ENCODE results near the gene TBPL1. TPM values are rescaled to one million over a fixed set of nuclear protein-coding genes. Genes with fewer than 3 reads are reported as not detected.

TBPL1 gene
- total RNA-seq = 14.9 TPM
- polyA plus RNA-seq (ENCODE audit: insufficient read depth in 1 of 8, insufficient read length in 8 of 8, low replicate concordance in 1 of 8) = 10 to 100 TPM; 19.2 to 25.0 (median 22.9) TPM
- long read RNA-seq, donor 1, full-length matches to known transcripts = 5 of 5 reads
- long read RNA-seq, donor 1, partial matches to known transcripts = 0 of 5 reads
- long read RNA-seq, donor 1, other reads (novel, unspliced or antisense) = 0 of 5 reads
- long read RNA-seq, donor 2, full-length matches to known transcripts = 2 of 2 reads
- long read RNA-seq, donor 2, partial matches to known transcripts = 0 of 2 reads
- long read RNA-seq, donor 2, other reads (novel, unspliced or antisense) = 0 of 2 reads
- long read RNA-seq, donor 3, full-length matches to known transcripts = 5 of 5 reads
- long read RNA-seq, donor 3, partial matches to known transcripts = 0 of 5 reads
- long read RNA-seq, donor 3, other reads (novel, unspliced or antisense) = 0 of 5 reads
- long read RNA-seq, donor 4, full-length matches to known transcripts = 6 of 6 reads
- long read RNA-seq, donor 4, partial matches to known transcripts = 0 of 6 reads
- long read RNA-seq, donor 4, other reads (novel, unspliced or antisense) = 0 of 6 reads
- long read RNA-seq, donor 5, full-length matches to known transcripts = 14 of 14 reads
- long read RNA-seq, donor 5, partial matches to known transcripts = 0 of 14 reads
- long read RNA-seq, donor 5, other reads (novel, unspliced or antisense) = 0 of 14 reads
- long read RNA-seq, donor 6, full-length matches to known transcripts = 9 of 14 reads
- long read RNA-seq, donor 6, partial matches to known transcripts = 5 of 14 reads
- long read RNA-seq, donor 6, other reads (novel, unspliced or antisense) = 0 of 14 reads
- long read RNA-seq, donor 7, full-length matches to known transcripts = 6 of 13 reads
- long read RNA-seq, donor 7, partial matches to known transcripts = 7 of 13 reads
- long read RNA-seq, donor 7, other reads (novel, unspliced or antisense) = 0 of 13 reads
- long read RNA-seq, donor 8, full-length matches to known transcripts = 5 of 5 reads
- long read RNA-seq, donor 8, partial matches to known transcripts = 0 of 5 reads
- long read RNA-seq, donor 8, other reads (novel, unspliced or antisense) = 0 of 5 reads
- long read RNA-seq, donor 9, full-length matches to known transcripts = 1 of 1 reads
- long read RNA-seq, donor 9, partial matches to known transcripts = 0 of 1 reads
- long read RNA-seq, donor 9, other reads (novel, unspliced or antisense) = 0 of 1 reads
- long read RNA-seq, donor 10, partial matches to known transcripts = 0 of 1 reads
- long read RNA-seq, donor 10, other reads (novel, unspliced or antisense) = 0 of 1 reads
- long read RNA-seq, donor 11, full-length matches to known transcripts = 4 of 4 reads
- long read RNA-seq, donor 11, partial matches to known transcripts = 0 of 4 reads
- long read RNA-seq, donor 11, other reads (novel, unspliced or antisense) = 0 of 4 reads

DNA sequence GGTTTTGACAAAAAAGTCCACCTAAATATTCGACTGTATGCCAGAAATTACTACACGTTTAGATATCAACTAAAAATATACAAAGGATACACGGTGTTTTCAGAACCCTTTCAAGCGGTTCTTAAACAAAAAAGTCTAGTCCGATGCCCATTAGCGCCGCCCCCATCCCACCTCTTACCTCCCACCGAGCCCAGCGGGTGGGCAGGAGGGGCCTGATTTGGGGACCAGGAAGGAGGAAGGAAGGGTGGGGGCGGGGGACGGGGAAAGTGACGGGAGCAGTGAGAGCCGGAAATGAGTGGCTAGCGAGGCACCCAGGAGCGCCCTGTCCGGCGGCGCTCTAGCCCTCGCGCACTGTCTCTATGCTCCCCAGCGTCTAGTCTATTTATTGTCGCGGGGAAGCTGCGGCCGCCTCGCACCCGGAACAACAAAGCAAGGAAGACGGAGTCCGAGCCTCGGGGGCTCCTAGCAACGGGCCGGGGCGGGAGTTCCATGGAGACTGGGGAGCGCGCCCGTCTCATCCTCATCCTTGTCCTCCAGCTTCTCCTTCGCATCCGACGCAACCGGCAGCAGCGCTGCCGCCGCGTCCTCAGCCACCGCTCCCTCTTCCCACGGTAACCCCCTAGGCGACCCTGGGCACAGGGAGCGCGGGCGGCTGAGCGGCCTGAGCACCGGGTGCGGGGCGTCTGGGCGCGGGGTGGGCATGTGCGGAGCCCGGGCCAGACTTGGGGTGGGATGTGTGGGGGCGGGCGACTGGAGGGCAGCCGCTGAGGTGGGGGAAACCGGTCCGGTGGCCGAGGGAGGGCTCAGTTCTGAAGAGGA lies at the start of gene TBPL1:
Gene TBPL1, plus strand, starts transcription at position 410 of the 819 bp plus-strand sequence. CDS start 26,902 bp downstream, outside the sequence.
- Histone ChIP-seq H3K27me3 (ENCODE audit: control insufficient read depth, insufficient read depth, low read length) (no peaks in the 10 kb centered on the region), H3K36me3 (ENCODE audit: control insufficient read depth, insufficient read depth, low read length) (no peaks in the 10 kb centered on the region), H3K4me1 (ENCODE audit: control insufficient read depth, insufficient read depth, low read length) (peaks cover 5% of the 10 kb centered on the region), H3K9me3 (replicated peaks; ENCODE audit: control insufficient read depth, low read depth, low read length) (no peaks in the 10 kb centered on the region), H3K4me3 (ENCODE audit: low read length) (peak within 1 kb of the TSS; percentile 83), H3K27ac (ENCODE audit: low read length) (peak within 1 kb of the TSS; percentile 96)
- WGBS (ENCODE audit: insufficient coverage) = 0% methylated on average over 51 of the region's 64 CpGs
- DNase-seq = peak; percentile 99

DNA sequence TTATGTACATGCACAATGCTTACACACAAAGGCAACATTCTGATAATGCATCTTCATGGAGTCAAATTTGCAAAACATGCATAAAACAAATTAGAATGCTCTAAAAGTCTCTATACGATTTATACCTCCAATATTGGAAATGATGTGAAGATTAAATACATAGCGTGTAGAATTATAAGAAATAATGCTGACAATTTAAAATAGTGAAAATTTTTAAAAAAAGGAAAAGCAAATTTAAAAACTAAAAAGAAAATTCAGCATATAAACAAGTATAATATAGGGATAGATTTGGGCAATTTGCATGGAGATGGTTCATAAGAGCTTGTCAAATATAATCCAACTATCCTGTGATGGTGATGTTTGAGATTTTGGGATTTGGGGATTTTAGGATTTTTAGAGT lies 49.2 kb upstream of the TBPL1 start:
- H3K36me3 ChIP-seq (ENCODE audit: control insufficient read depth, insufficient read depth, low read length) = no peaks in the 10 kb centered on the region
- H3K9me3 ChIP-seq (replicated peaks; ENCODE audit: control insufficient read depth, low read depth, low read length) = no peaks in the 10 kb centered on the region
- H3K4me1 ChIP-seq (ENCODE audit: control insufficient read depth, insufficient read depth, low read length) = no peaks in the 10 kb centered on the region
- peaks cover 14% of the 10 kb centered on the region for H3K27me3 ChIP-seq (ENCODE audit: control insufficient read depth, insufficient read depth, low read length)
- no peak for DNase-seq
- no CpG with 5 or more reads among the region's 2 CpGs for WGBS (ENCODE audit: insufficient coverage)
- no peak overlapping the region for H3K4me3 ChIP-seq (ENCODE audit: low read length)
- no peak overlapping the region for H3K27ac ChIP-seq (ENCODE audit: low read length)

DNA sequence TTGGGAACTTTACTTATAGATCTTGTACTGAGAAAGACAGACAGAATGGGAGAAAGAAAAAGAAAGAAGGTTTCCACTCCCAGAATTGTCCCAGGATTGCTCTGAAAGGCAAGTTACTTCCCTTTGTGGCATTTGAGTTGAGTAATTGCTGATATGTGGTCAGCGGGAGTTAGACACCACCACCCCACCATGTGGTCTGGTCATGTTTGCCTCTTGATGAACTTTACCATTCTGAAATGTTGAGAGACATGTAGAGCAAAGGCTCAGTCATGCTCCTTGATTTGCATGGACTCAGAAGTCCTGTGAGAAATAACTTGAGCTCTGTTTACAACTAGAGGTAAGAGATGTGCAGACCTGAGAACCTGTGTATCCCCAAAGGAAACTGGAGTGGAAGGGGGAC lies 47.0 kb upstream of the TBPL1 start:
- no peaks in the 10 kb centered on the region for H3K4me1 ChIP-seq (ENCODE audit: control insufficient read depth, insufficient read depth, low read length)
- peaks cover 10% of the 10 kb centered on the region for H3K27me3 ChIP-seq (ENCODE audit: control insufficient read depth, insufficient read depth, low read length)
- H3K27ac ChIP-seq (ENCODE audit: low read length) = no peak overlapping the region
- H3K9me3 ChIP-seq (replicated peaks; ENCODE audit: control insufficient read depth, low read depth, low read length) = no peaks in the 10 kb centered on the region
- no CpG with 5 or more reads among the region's 1 CpG for WGBS (ENCODE audit: insufficient coverage)
- no peak for DNase-seq
- no peak overlapping the region for H3K4me3 ChIP-seq (ENCODE audit: low read length)
- no peaks in the 10 kb centered on the region for H3K36me3 ChIP-seq (ENCODE audit: control insufficient read depth, insufficient read depth, low read length)

DNA sequence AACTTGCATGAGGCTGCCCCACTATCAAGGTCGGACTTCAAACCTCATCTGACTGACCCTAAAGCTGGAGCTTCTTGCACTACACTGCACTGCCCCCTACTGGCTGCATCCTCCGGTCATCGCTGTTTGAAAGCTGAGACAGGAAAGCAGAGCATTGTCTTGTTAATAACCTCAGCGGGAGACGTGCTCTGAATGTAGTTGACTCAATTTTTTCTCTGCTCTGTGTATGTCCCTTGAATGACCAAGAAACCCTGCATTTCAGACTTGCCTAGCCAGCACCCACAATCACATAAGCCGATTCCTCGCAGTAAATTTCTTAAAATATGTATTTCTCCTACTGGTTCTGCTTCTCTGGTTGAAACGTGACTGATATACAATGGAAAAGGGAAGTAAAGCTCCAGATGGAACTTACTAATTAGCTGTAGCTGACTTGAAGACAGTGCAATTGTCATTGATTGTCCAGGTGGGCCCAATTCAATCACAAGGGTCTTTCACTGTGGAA lies 36.3 kb upstream of the TBPL1 start:
- Histone ChIP-seq H3K9me3 (replicated peaks; ENCODE audit: control insufficient read depth, low read depth, low read length) (no peaks in the 10 kb centered on the region), H3K4me1 (ENCODE audit: control insufficient read depth, insufficient read depth, low read length) (no peaks in the 10 kb centered on the region), H3K27ac (ENCODE audit: low read length) (no peak overlapping the region), H3K4me3 (ENCODE audit: low read length) (no peak overlapping the region), H3K27me3 (ENCODE audit: control insufficient read depth, insufficient read depth, low read length) (peaks cover 2% of the 10 kb centered on the region), H3K36me3 (ENCODE audit: control insufficient read depth, insufficient read depth, low read length) (no peaks in the 10 kb centered on the region)
- DNase-seq = peak; percentile 91
- WGBS (ENCODE audit: insufficient coverage) = 0% methylated on average over 2 of the region's 8 CpGs

DNA sequence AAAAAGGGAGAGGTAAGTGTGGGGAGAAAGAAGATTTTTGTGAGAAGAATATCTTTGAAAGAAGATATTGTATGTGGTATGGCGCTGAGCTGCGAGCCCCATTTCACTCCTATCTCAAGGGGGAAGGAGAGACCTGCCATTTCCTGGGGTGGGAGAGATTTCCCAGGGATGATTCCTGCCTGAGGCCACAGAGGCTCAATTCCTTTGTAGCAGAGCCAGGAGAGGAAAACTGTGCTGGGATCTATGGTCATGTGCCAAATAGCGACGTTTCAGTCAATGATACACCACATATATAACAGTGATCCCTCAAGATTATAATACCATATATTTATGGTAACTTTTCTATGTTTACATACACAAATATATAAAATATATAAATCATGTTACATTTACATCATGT lies 35.2 kb upstream of the TBPL1 start:
- Histone ChIP-seq H3K9me3 (replicated peaks; ENCODE audit: control insufficient read depth, low read depth, low read length) (no peaks in the 10 kb centered on the region), H3K4me3 (ENCODE audit: low read length) (no peak overlapping the region)

DNA sequence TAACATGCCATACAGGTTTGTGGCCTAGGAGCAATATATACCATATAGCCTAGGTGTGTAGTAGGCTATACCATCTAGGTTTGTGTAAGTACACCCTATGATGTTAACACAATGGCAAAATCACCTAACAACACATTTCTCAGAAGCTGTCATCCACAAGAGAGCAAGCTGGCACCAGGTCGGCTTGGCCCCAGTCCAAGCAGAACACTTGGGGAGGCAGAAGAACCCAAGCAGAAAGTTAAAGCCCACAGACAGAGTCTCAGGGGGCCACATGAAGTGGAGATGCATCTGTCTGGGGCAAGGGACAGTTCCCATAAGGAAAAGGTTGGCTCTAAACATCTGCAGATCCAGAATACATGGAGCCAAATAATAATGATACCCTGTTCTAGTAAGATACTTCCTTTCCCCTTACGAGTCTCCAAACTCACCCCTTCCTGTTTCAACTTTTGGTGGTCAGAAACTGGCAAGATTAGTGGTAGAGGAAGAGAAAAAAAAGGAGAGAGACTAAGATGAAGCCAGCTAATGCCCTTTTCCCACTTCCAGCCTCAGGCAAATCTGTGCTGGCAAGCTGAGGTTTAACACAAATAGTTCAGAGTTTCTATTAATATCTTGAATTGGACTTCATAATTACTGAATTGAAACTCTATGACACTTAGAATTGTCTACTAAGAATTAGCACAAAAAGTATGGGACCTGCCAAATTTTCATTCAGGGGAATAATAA lies 34.7 kb upstream of the TBPL1 start:
- no CpG with 5 or more reads among the region's 2 CpGs for WGBS (ENCODE audit: insufficient coverage)

More for the DNA sequence above, 35.2 kb upstream of the TBPL1 start:
- H3K4me1 ChIP-seq (ENCODE audit: control insufficient read depth, insufficient read depth, low read length) = no peaks in the 10 kb centered on the region
- no CpG with 5 or more reads among the region's 4 CpGs for WGBS (ENCODE audit: insufficient coverage)
- no peaks in the 10 kb centered on the region for H3K36me3 ChIP-seq (ENCODE audit: control insufficient read depth, insufficient read depth, low read length)
- no peak overlapping the region for H3K27ac ChIP-seq (ENCODE audit: low read length)
- DNase-seq = no peak
- peaks cover 2% of the 10 kb centered on the region for H3K27me3 ChIP-seq (ENCODE audit: control insufficient read depth, insufficient read depth, low read length)

DNA sequence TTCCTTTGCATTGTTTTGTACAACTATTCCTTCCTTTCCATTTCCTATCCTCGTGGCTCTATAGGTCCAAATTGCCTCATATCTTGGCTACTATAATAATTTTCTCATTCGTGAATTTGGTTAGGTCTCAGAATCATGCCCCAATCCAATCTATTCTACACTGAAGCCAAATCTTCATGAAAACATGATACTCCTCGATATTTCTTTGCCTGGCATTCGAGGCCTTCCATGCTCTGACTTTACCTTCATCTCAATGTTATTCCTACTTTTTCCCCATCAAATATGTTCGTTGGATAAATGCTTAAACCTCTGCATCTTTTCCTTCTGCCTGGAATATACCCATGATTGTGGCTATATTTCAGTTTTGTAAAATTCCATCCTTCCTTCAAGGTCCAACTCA lies 33.7 kb upstream of the TBPL1 start:
- Histone ChIP-seq H3K9me3 (replicated peaks; ENCODE audit: control insufficient read depth, low read depth, low read length) (no peaks in the 10 kb centered on the region), H3K36me3 (ENCODE audit: control insufficient read depth, insufficient read depth, low read length) (no peaks in the 10 kb centered on the region), H3K27ac (ENCODE audit: low read length) (no peak overlapping the region), H3K4me1 (ENCODE audit: control insufficient read depth, insufficient read depth, low read length) (no peaks in the 10 kb centered on the region), H3K27me3 (ENCODE audit: control insufficient read depth, insufficient read depth, low read length) (peaks cover 2% of the 10 kb centered on the region), H3K4me3 (ENCODE audit: low read length) (no peak overlapping the region)
- WGBS (ENCODE audit: insufficient coverage) = 88% methylated on average over 3 of the region's 5 CpGs
- DNase-seq = no peak

More for the DNA sequence above, 34.7 kb upstream of the TBPL1 start:
- no peak overlapping the region for H3K4me3 ChIP-seq (ENCODE audit: low read length)
- no peaks in the 10 kb centered on the region for H3K4me1 ChIP-seq (ENCODE audit: control insufficient read depth, insufficient read depth, low read length)
- DNase-seq = no peak
- no peaks in the 10 kb centered on the region for H3K9me3 ChIP-seq (replicated peaks; ENCODE audit: control insufficient read depth, low read depth, low read length)
- peaks cover 2% of the 10 kb centered on the region for H3K27me3 ChIP-seq (ENCODE audit: control insufficient read depth, insufficient read depth, low read length)
- no peaks in the 10 kb centered on the region for H3K36me3 ChIP-seq (ENCODE audit: control insufficient read depth, insufficient read depth, low read length)
- H3K27ac ChIP-seq (ENCODE audit: low read length) = no peak overlapping the region

DNA sequence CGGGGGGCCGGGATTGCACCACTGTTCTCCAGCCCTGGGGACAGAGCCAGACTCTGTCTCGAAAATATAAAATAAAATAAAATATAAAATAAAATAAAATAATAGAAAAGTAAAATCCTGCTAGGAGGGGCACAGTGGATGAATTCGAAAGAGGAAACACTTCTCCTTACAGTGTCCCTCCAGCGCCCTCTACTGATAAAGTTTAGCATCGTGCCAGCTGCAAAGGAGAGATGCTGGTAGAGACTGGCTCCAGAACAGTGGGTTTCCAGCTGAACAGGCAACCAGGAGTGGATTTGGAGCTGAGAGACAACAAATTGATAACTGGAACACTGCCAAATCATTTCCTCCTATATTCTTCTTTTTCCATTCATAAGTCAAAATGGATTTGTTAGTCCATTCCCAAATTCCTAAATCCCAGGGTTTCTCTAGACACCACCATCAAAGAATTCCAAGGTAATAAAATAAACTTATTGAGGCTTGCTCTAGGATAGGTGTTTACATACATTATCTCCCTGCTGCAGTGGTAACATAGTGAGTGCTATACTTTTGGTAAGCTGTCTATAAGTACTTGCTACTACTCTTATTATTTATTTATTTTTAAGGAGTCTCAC lies 31.7 kb upstream of the TBPL1 start:
- no peaks in the 10 kb centered on the region for H3K4me1 ChIP-seq (ENCODE audit: control insufficient read depth, insufficient read depth, low read length)
- no peaks in the 10 kb centered on the region for H3K9me3 ChIP-seq (replicated peaks; ENCODE audit: control insufficient read depth, low read depth, low read length)
- 17% methylated on average over 1 of the region's 6 CpGs for WGBS (ENCODE audit: insufficient coverage)
- peak; percentile 85 for DNase-seq
- no peak overlapping the region for H3K4me3 ChIP-seq (ENCODE audit: low read length)
- peaks cover 2% of the 10 kb centered on the region for H3K27me3 ChIP-seq (ENCODE audit: control insufficient read depth, insufficient read depth, low read length)
- no peak overlapping the region for H3K27ac ChIP-seq (ENCODE audit: low read length)
- H3K36me3 ChIP-seq (ENCODE audit: control insufficient read depth, insufficient read depth, low read length) = no peaks in the 10 kb centered on the region
